Suppressor macrophage treated with lipopolysaccharide for 4 hours (primary cell): ENCODE measurements around the gene RELT.

ENCODE experiments used
- DNase-seq: peaks from one replicate; pipeline ENCODE4 v3.0.0-alpha.2; 2020

RELT gene

GRCh38 chr11:73439002-73439843, 63.0 kb downstream of the RELT start:
- DNase-seq, result no peak

DNA sequence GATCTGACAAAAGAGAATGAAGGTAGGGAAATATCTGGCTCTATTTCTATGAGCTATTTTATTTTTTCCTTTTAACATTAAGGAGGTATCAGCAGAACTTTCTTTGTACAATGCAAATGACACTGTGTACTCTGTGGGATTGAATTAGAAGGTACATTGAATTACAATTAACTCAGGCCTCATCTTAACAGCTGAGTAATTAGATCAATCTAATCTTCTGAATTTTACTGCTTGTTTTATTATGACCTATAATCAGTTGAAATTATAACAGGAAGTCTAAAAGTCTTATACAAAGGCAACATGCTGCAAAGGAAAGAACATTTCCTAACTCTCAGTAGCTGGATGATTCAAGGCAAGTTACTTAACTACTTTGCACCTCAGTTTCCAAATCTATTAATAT, 69.8 kb downstream of the RELT start:
- DNase-seq, result no peak

- no peak for DNase-seq
These were observed 70.6 kb downstream of the RELT start for GRCh38 chr11:73446766-73447165.
